ENCODE results near the gene OTULIN. TPM values are rescaled to one million over a fixed set of nuclear protein-coding genes. Genes with fewer than 3 reads are reported as not detected.
A peak's percentile ranks its signal among the peaks of the same experiment; 100 is the strongest.

Gene OTULIN
- total RNA-seq, 1 donor from 2014 or later, result 59.4 TPM

DNA sequence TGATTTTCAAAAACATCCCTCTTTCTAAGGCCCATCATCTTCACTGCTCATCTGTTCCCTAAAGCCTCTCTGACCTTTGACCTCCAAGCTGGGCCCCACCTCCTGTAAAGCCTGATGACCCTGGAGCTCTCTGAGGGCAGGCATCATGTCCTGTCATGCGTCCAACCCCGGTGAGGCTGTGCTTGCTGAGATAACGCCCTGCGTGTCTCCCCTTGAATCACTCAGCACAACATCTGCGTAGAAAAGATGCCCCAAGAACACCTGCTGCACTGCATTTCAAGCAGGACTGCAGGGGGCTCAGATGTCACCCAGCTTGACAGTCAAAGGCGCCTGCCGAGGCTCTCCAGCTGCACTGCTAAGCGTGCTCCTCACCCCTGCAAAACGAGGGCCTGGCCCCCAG is 78.0 kb downstream of the OTULIN start:
- Mint-ChIP-seq H3K4me1 (ENCODE audit: low read depth) (peaks cover 27% of the 10 kb centered on the region), H3K4me3 (ENCODE audit: low read depth) (no peak overlapping the region), H3K9me3 (no peaks in the 10 kb centered on the region), H3K36me3 (ENCODE audit: low read depth) (peaks cover 29% of the 10 kb centered on the region), H3K27me3 (ENCODE audit: low read depth) (no peaks in the 10 kb centered on the region), H3K27ac (peak overlapping the region; percentile 0)
- intact Hi-C loops (cut with micrococcal nuclease), result no loop called here
- no peak for DNase-seq (ENCODE audit: low spot score)

DNA sequence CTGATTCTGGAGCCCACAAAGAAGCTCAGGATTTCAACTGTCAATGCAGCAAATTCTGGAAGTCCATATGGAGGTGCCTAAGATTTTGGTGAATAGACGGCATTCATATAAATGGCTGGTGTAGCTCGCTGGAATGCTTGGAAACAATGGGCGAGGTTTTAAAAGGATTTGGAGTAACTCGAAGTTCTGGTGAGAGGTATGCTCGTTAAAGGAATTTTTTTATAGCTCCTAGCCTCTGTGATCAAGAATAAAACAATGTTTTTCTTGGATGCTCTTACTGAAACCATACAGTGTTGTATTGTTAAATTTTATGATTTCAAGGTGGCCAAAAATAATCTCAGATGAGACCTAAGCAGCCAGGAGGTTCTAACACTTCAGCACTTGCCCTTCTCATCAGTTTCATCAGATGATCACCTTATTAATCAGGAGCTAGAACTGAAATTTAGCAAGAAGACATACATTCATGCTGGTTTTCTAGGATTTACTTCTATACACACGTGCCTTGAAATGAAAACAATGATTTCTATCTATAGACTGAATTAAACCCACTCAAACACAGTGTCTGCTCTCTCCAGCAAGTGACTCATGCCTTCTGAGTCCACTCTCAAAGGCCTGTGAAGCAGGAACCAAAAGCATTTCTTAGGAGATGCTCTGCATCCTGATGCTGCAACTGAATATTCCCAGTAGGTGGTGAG is 79.2 kb downstream of the OTULIN start:
- Mint-ChIP-seq H3K9me3 (no peaks in the 10 kb centered on the region), H3K27me3 (ENCODE audit: low read depth) (no peaks in the 10 kb centered on the region), H3K27ac (no peak overlapping the region), H3K36me3 (ENCODE audit: low read depth) (peaks cover 25% of the 10 kb centered on the region), H3K4me3 (ENCODE audit: low read depth) (no peak overlapping the region), H3K4me1 (ENCODE audit: low read depth) (peaks cover 27% of the 10 kb centered on the region)
- intact Hi-C loops (cut with micrococcal nuclease), result no loop called here
- DNase-seq (ENCODE audit: low spot score), result no peak

DNA sequence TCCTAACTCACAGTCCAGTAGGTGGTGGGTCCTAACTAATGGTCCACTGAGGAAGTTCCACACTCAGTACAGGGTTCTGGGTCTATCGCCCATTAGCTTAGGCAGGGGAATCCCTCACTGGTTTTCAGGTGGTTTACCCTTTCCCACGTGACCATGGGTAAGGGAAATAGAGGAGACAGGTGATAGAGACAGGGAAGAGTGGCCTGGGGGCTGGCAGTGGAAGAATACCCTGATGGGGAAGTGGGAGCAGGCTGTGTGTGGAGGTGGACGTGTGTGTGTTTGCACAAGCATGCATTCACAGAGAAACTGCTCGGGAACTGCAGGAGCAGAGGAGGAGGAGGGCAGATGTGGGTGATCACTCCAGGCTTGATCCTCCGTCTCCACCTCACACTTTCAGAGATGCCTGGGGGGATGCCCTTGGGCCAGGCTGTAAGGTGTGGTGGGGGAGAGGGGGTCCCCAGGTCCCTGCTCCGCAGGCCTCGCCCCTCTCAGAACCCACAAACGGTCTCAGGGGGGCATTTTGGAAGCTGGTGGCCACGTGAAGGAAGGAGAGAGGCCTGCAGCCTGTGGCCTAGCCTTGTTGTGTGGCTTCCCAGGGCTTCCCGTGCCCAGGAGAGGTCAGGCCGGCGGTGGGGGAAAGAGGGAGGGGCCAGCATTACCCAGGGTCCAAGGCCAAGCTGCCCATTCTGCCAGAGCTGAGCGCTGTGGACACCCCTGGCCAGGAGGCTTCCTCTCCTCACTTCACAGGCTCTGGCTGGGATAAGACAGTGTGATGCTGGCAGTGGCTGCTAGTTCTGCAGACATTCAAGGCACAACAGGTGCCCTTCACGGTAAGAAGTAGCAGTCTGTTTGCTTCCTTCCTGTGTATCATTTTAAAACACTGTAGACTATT is 80.0 kb downstream of the OTULIN start:
- peaks cover 27% of the 10 kb centered on the region for H3K4me1 Mint-ChIP-seq (ENCODE audit: low read depth)

DNA sequence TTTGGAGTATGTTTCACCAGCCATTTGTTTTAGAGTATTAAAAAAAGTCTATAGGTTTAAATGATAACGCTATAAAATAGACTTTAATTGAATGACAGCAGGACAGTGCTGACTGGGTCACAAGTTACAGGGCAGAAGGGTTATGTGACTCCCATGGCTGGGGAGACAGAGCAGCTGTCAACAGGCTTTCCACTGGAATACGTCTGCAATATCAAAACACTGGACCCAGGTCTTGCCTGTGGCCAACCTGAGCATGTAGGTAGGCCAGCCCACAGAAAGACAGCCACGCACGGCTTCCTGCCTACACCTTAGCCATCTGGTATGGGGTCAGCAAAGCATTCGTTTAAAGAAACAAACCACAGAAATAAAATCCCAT is 80.7 kb downstream of the OTULIN start:
- no peak overlapping the region for H3K4me3 Mint-ChIP-seq (ENCODE audit: low read depth)

More for the DNA sequence above, 80.0 kb downstream of the OTULIN start:
- no peak for DNase-seq (ENCODE audit: low spot score)
- Mint-ChIP-seq H3K36me3 (ENCODE audit: low read depth) (peaks cover 24% of the 10 kb centered on the region), H3K27me3 (ENCODE audit: low read depth) (no peaks in the 10 kb centered on the region), H3K27ac (no peak overlapping the region), H3K4me3 (ENCODE audit: low read depth) (no peak overlapping the region), H3K9me3 (no peaks in the 10 kb centered on the region)
- intact Hi-C loops (cut with micrococcal nuclease), result no loop called here

DNA sequence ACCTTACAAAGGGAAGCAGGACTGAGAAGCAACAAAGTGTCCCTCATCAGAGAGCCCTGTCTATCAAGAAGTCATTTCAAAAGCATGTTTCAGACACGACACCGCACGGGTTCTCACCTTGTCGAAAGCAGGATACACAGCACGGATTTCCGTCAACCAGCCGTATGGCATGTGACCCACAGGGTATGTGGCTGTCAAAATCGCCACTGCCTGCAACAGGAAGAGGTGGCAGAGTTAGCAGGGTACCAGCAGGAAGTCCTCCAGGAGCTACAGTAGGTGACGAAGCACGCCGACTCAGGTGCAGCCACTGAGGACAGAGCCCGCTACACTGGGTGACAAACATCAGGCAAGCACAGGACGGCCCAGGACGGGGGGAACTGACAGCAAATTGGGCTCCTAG is 81.2 kb downstream of the OTULIN start:
- no peak overlapping the region for H3K27ac Mint-ChIP-seq
- no peak overlapping the region for H3K4me3 Mint-ChIP-seq (ENCODE audit: low read depth)
- peaks cover 32% of the 10 kb centered on the region for H3K36me3 Mint-ChIP-seq (ENCODE audit: low read depth)
- H3K27me3 Mint-ChIP-seq (ENCODE audit: low read depth), result no peaks in the 10 kb centered on the region
- no peak for DNase-seq (ENCODE audit: low spot score)
- peaks cover 27% of the 10 kb centered on the region for H3K4me1 Mint-ChIP-seq (ENCODE audit: low read depth)
- H3K9me3 Mint-ChIP-seq, result no peaks in the 10 kb centered on the region
- intact Hi-C loops (cut with micrococcal nuclease), result no loop called here

More for the DNA sequence above, 80.7 kb downstream of the OTULIN start:
- intact Hi-C loops (cut with micrococcal nuclease), result no loop called here
- DNase-seq (ENCODE audit: low spot score), result no peak
- H3K27ac Mint-ChIP-seq, result no peak overlapping the region
- H3K27me3 Mint-ChIP-seq (ENCODE audit: low read depth), result no peaks in the 10 kb centered on the region
- peaks cover 27% of the 10 kb centered on the region for H3K4me1 Mint-ChIP-seq (ENCODE audit: low read depth)
- H3K9me3 Mint-ChIP-seq, result no peaks in the 10 kb centered on the region
- peaks cover 29% of the 10 kb centered on the region for H3K36me3 Mint-ChIP-seq (ENCODE audit: low read depth)

DNA sequence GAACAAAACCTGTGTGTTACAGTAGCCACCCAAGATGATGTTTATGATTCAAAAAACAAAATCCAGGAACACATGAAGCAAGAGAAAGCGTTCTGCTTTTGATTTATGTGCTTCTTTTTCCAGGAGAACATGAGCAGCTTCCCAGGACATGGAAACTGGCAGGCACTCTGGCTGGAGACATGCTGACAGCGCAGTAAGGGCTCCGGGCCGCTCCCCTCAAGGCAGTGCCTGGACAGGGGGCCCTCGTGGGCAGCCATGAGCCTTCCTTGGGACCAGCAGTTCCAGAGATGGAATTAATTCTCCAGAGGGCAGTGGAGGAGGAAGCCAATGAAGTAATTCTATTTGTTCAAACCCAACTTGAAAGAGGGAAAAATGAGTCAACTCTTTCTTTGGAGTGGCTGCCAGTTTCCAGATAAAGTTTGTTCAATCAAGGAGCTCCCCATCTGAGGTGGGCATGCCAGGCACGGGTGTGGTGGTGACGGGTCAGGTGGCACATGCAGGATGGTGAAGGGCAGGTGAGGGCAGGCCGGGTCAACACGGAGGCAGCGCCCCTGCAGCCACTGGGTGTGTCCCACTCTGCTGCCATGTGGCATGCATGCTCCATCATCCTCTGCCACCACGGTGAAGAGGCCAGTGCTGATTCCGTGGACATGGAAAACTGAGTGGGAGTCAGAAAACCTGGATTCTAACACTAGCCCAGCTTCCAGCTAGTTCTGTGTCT is 83.8 kb downstream of the OTULIN start:
- H3K27me3 Mint-ChIP-seq (ENCODE audit: low read depth), result no peaks in the 10 kb centered on the region
- H3K4me1 Mint-ChIP-seq (ENCODE audit: low read depth), result peaks cover 8% of the 10 kb centered on the region
- intact Hi-C loops (cut with micrococcal nuclease), result no loop called here
- H3K9me3 Mint-ChIP-seq, result no peaks in the 10 kb centered on the region
- H3K4me3 Mint-ChIP-seq (ENCODE audit: low read depth), result no peak overlapping the region
- DNase-seq (ENCODE audit: low spot score), result no peak
- peaks cover 34% of the 10 kb centered on the region for H3K36me3 Mint-ChIP-seq (ENCODE audit: low read depth)
- H3K27ac Mint-ChIP-seq, result no peak overlapping the region

Other genes starting within 250 kb of the OTULIN start
- gene OTULINL, start 82.9 kb upstream of the OTULIN start, total RNA-seq, result 17.0 and 20.9 TPM in 2 replicates
- gene ANKH, start 207.1 kb downstream of the OTULIN start, total RNA-seq, result 45.0 and 45.4 TPM in 2 replicates